Gastrocnemius medialis (tissue), 4 donors: Measurements from ENCODE around the gene PRKAB1. TPM values are rescaled to one million over a fixed set of nuclear protein-coding genes. Genes with fewer than 3 reads are reported as not detected.
"Not testable (repeated sequence)": the region's sequence is repeated elsewhere in the genome, so short reads cannot be mapped to it uniquely, and the experiment has no call there.

Experiments
- ATAC-seq, 2 donors: fragments of 150-250 bp; one replicate each; pipeline ENCODE4 v1.9.1; 2016
- DNase-seq, 2 donors: peaks; one replicate each; pipeline ENCODE4 v3.0.0-alpha.2; 2019
- H3K27ac ChIP-seq, 4 donors: fragments of 200-600 bp; sonication (generic); 1 replicate in 1 of 4; 2 replicates in 3 of 4; pipeline ENCODE4 v1.5.1; 2016 to 2018; ENCODE audit warnings: mild to moderate bottlenecking in 2 of 4, moderate library complexity in 1 of 4
- H3K27me3 ChIP-seq, 3 donors: fragments of 200-600 bp; sonication (generic) in 2 of 3; 1 replicate in 1 of 3; 2 replicates in 2 of 3; pipeline versions ENCODE4 v1.5.1 to v1.6.0; 2016 to 2019; ENCODE audit warnings: mild to moderate bottlenecking in 1 of 3, moderate library complexity in 1 of 3
- H3K36me3 ChIP-seq, 2 donors: fragments of 200-600 bp; sonication (generic) in 1 of 2; one replicate each; pipeline ENCODE4 v1.5.1; 2017 to 2018
- H3K4me1 ChIP-seq, 2 donors: fragments of 200-600 bp; sonication (generic) in 1 of 2; one replicate each; pipeline ENCODE4 v1.5.1; 2016 to 2017; ENCODE audit warnings: mild to moderate bottlenecking in 2 of 2
- H3K4me3 ChIP-seq, 4 donors: fragments of 200-600 bp; sonication (generic) in 3 of 4; 1 replicate in 1 of 4; 2 replicates in 3 of 4; pipeline ENCODE4 v1.5.1; 2016 to 2019; ENCODE audit warnings: mild to moderate bottlenecking in 2 of 4
- H3K9me3 ChIP-seq, 3 donors: fragments of 200-600 bp; sonication (generic) in 2 of 3; 1 replicate in 1 of 3; 2 replicates in 2 of 3; pipeline ENCODE4 v1.5.1; 2016 to 2019
- POLR2A ChIP-seq, 2 donors: fragments of 450-650 bp; IDR thresholded peaks; one replicate each; pipeline ENCODE4 v1.6.1; 2017; ENCODE audit warnings: antibody characterized with exemption in 2 of 2, mild to moderate bottlenecking in 2 of 2, moderate library complexity in 2 of 2
- in situ Hi-C, 4 donors: fragments of 200-750 bp; cut with MboI; loops; one replicate each; pipeline versions ENCODE4 v1.15.0 to v1.8.0; 2017; ENCODE audit warnings: low sequenced_read_pairs in 4 of 4
- intact Hi-C: fragments of 100-400 bp; cut with DNase I; formaldehyde crosslinking; loops from one replicate; pipeline ENCODE4 v1.15.1; 2023; ENCODE audit warnings: low total_unique reads
- total RNA-seq, 4 donors: library from RNA; depleted of rRNA; stranded (reverse); fragments of >200 nt; gene quantifications; one replicate each; pipeline versions ENCODE4 v1.1.0 to v1.2.3, GENCODE V29; 2016
- TF ChIP-seq, protein P1 (sequence below), 5 experiments: fragments of 450-650 bp in 3 of 5; fragments of 200-600 bp in 2 of 5; sonication (generic) in 2 of 5; IDR thresholded peaks in 4 of 5; conservative IDR thresholded peaks in 1 of 5; 1 replicate in 4 of 5; 2 replicates in 1 of 5; pipeline ENCODE4 v1.5.1; 2016 to 2019; ENCODE audit warnings: antibody characterized with exemption in 5 of 5, mild to moderate bottlenecking in 3 of 5, moderate library complexity in 3 of 5

Gene PRKAB1
- total RNA-seq, 4 donors from 2014 or later = 7.1 to 21.0 (median 17.6) TPM

- Histone ChIP-seq H3K9me3 (no peaks in the 10 kb centered on the region), H3K27ac (peak overlapping the region; percentile 57 to 75 (median 64)), H3K27me3 (no peaks in the 10 kb centered on the region), H3K36me3 (no peaks in the 10 kb centered on the region), H3K4me3 (no peak overlapping the region), H3K4me1 (peaks cover 14 to 16% of the 10 kb centered on the region in 2 donors)
- peak; percentile 83 to 92 for ATAC-seq
- DNase-seq = peak; percentile 27 to 44
- TF ChIP-seq, protein P1, sequence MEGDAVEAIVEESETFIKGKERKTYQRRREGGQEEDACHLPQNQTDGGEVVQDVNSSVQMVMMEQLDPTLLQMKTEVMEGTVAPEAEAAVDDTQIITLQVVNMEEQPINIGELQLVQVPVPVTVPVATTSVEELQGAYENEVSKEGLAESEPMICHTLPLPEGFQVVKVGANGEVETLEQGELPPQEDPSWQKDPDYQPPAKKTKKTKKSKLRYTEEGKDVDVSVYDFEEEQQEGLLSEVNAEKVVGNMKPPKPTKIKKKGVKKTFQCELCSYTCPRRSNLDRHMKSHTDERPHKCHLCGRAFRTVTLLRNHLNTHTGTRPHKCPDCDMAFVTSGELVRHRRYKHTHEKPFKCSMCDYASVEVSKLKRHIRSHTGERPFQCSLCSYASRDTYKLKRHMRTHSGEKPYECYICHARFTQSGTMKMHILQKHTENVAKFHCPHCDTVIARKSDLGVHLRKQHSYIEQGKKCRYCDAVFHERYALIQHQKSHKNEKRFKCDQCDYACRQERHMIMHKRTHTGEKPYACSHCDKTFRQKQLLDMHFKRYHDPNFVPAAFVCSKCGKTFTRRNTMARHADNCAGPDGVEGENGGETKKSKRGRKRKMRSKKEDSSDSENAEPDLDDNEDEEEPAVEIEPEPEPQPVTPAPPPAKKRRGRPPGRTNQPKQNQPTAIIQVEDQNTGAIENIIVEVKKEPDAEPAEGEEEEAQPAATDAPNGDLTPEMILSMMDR (IDR thresholded peaks at IDR 0.05 in 4 of 5, conservative IDR thresholded peaks at IDR 0.05 in 1 of 5) = no peak
- TF ChIP-seq POLR2A (IDR thresholded peaks at IDR 0.05) = no peak
- intact Hi-C loops (loop anchor here (2.0 kb wide), 1 partner anchor 77 kb away; no protein-coding TSS in a partner anchor), in situ Hi-C loops (no loop called here)
Measured at GRCh38 chr12:119704065-119704747, 36.3 kb downstream of the PRKAB1 start.

GRCh38 chr12:119705182-119705581, 37.2 kb downstream of the PRKAB1 start:
- TF ChIP-seq, protein P1 (IDR thresholded peaks at IDR 0.05 in 4 of 5, conservative IDR thresholded peaks at IDR 0.05 in 1 of 5) = no peak
- TF ChIP-seq POLR2A (IDR thresholded peaks at IDR 0.05) = no peak
- no peaks in the 10 kb centered on the region for H3K27me3 ChIP-seq
- intact Hi-C loops = loop anchor here (2.0 kb wide), 1 partner anchor 76 kb away; no protein-coding TSS in a partner anchor
- no peaks in the 10 kb centered on the region for H3K9me3 ChIP-seq
- in situ Hi-C loops = no loop called here
- H3K4me3 ChIP-seq = no peak overlapping the region
- DNase-seq (no peak), ATAC-seq (no peak)
- H3K36me3 ChIP-seq = no peaks in the 10 kb centered on the region
- peak overlapping the region in 3 of 4 donors; percentile 58 to 75 (median 69) for H3K27ac ChIP-seq
- peaks cover 14 to 17% of the 10 kb centered on the region in 2 donors for H3K4me1 ChIP-seq

DNA sequence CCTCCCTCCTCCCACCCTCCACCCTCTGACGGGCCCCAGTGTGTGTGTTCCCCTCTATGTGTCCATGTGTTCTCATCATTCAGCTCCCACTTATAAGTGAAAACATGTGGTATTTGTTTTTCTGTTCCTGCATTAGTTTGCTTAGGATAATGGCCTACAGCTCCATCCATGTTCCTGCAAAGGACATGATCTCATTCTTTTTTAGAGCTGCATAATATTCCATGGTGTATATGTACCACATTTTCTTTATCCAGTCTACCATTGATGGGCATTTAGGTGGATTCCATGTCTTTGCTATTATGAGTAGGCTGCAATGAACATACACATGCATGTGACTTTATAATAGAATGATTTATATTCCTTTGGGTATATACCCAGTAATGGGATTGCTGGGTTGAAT, 38.5 kb downstream of the PRKAB1 start:
- H3K4me3 ChIP-seq, in situ Hi-C loops, H3K27ac ChIP-seq, H3K27me3 ChIP-seq, DNase-seq, H3K36me3 ChIP-seq, H3K9me3 ChIP-seq, intact Hi-C loops, ATAC-seq: not testable (repeated sequence)
- peaks cover 14 to 24% of the 10 kb centered on the region in 2 donors for H3K4me1 ChIP-seq

- TF ChIP-seq POLR2A (IDR thresholded peaks at IDR 0.05) = no peak
- TF ChIP-seq, protein P1 (IDR thresholded peaks at IDR 0.05 in 4 of 5, conservative IDR thresholded peaks at IDR 0.05 in 1 of 5) = no peak
- Histone ChIP-seq H3K27me3 (no peaks in the 10 kb centered on the region), H3K4me1 (peaks cover 18 to 21% of the 10 kb centered on the region in 2 donors), H3K9me3 (no peaks in the 10 kb centered on the region), H3K27ac (no peak overlapping the region), H3K4me3 (no peak overlapping the region), H3K36me3 (no peaks in the 10 kb centered on the region)
- peak; percentile 65 to 86 for ATAC-seq
- intact Hi-C loops = no loop called here
- in situ Hi-C loops = no loop called here
- peak; percentile 35 to 59 for DNase-seq
Measured at GRCh38 chr12:119710374-119710964, 42.5 kb downstream of the PRKAB1 start.

- no peaks in the 10 kb centered on the region for H3K27me3 ChIP-seq
- in situ Hi-C loops (no loop called here), intact Hi-C loops (no loop called here)
- H3K4me3 ChIP-seq = no peak overlapping the region
- H3K9me3 ChIP-seq = no peaks in the 10 kb centered on the region
- TF ChIP-seq POLR2A (IDR thresholded peaks at IDR 0.05) = no peak
- TF ChIP-seq, protein P1 (IDR thresholded peaks at IDR 0.05 in 4 of 5, conservative IDR thresholded peaks at IDR 0.05 in 1 of 5) = no peak
- H3K27ac ChIP-seq = no peak overlapping the region
- peaks cover 23 to 27% of the 10 kb centered on the region in 2 donors for H3K4me1 ChIP-seq
- ATAC-seq (no peak), DNase-seq (no peak)
- H3K36me3 ChIP-seq = no peaks in the 10 kb centered on the region
Measured at GRCh38 chr12:119710965-119711551, 43.1 kb downstream of the PRKAB1 start.
